HCT116 (cell line): ENCODE data around the gene HOXD9. TPM values are rescaled to one million over a fixed set of nuclear protein-coding genes. Genes with fewer than 3 reads are reported as not detected.

Source experiments
- ATAC-seq: fragments of 200-7000 bp; cut with Tn5 transposase; 2 replicates; pipeline ENCODE4 v1.9.1; 2020; ENCODE audit warnings: mild to moderate bottlenecking, moderate library complexity
- BruUV-seq: library from RNA; stranded (reverse); fragments of 400-500 nt; replicated peaks from 2 replicates; lab custom pipeline; 2021; lab: Mats Ljungman, UMichigan
- CTCF ChIA-PET: fragments of 300-600 bp; sonication (Branson Sonifier 250); formaldehyde crosslinking; loops from one replicate; lab custom pipeline; 2021; ENCODE audit warnings: antibody characterized with exemption; lab: Charles Lee
- POLR2A ChIA-PET: fragments of 300-600, 350-600 bp; sonication (Branson Sonifier 250); formaldehyde crosslinking; loops from one replicate; lab custom pipeline; 2021; ENCODE audit warnings: antibody characterized with exemption; lab: Charles Lee
- RAD21 ChIA-PET, 2 experiments: fragments of 300-600 bp; sonication (Branson Sonifier 250); formaldehyde crosslinking; loops; one replicate each; lab custom pipeline; 2023; ENCODE audit warnings: low total read pairs in 2 of 2; ENCODE audit not compliant: uncharacterized antibody in 2 of 2, unreplicated experiment in 2 of 2, low non-redundant PET in 1 of 2; lab: Charles Lee
- DNase-seq: peaks from one replicate; pipeline ENCODE4 v3.0.0-alpha.2; 2010; ENCODE audit warnings: low read depth, low spot score
- H2AFZ ChIP-seq: fragments of 200-600 bp; shearing (Covaris generic), sonication (generic); 2 replicates; pipeline ENCODE4 v1.6.1; 2017; ENCODE audit warnings: low read depth, mixed run types, mixed read lengths, antibody characterized with exemption, low read length; ENCODE audit not compliant: poor library complexity, severe bottlenecking
- H3K27ac ChIP-seq: 2 replicates; pipeline ENCODE4 v1.5.1; 2012; ENCODE audit warnings: low read depth, low read length
- H3K27me3 ChIP-seq: fragments of 200-600 bp; sonication (generic); 2 replicates; pipeline ENCODE4 v1.6.1; 2016; ENCODE audit warnings: mixed run types, low read length, mixed read lengths; ENCODE audit not compliant: insufficient read depth
- H3K36me3 ChIP-seq, 2 experiments: fragments of 200-500 bp in 1 of 2; fragments of 200-600 bp in 1 of 2; sonication (Bioruptor generic) in 1 of 2; sonication (generic) in 1 of 2; 2 replicates each; pipeline versions ENCODE4 v1.5.1 to v1.6.1; 2014 to 2016; ENCODE audit warnings: low read length in 2 of 2, inconsistent platforms in 1 of 2, mixed read lengths in 1 of 2, mixed run types in 1 of 2; ENCODE audit not compliant: insufficient read depth in 2 of 2, control insufficient read depth in 1 of 2
- H3K4me1 ChIP-seq, 2 experiments: fragments of 200-600 bp in 1 of 2; sonication (generic) in 1 of 2; 2 replicates each; pipeline versions ENCODE4 v1.5.1 to v1.6.1; 2012 to 2017; ENCODE audit warnings: low read length in 2 of 2, inconsistent platforms in 1 of 2, mild to moderate bottlenecking in 1 of 2, mixed read lengths in 1 of 2, mixed run types in 1 of 2, moderate library complexity in 1 of 2; ENCODE audit not compliant: insufficient read depth in 2 of 2, control insufficient read depth in 1 of 2
- H3K4me2 ChIP-seq: fragments of 200-600 bp; sonication (generic); 2 replicates; pipeline ENCODE4 v1.6.1; 2017; ENCODE audit warnings: mixed run types, low read length, mixed read lengths
- H3K4me3 ChIP-seq, 2 experiments: fragments of 200-600 bp in 1 of 2; sonication (generic) in 1 of 2; replicated peaks in 1 of 2; 2 replicates each; pipeline ENCODE4 v1.5.1; 2011 to 2016; ENCODE audit warnings: low read length in 2 of 2, control low read depth in 1 of 2, low read depth in 1 of 2, mild to moderate bottlenecking in 1 of 2, mixed read lengths in 1 of 2, mixed run types in 1 of 2
- H3K79me2 ChIP-seq: fragments of 200-600 bp; sonication (generic); 2 replicates; pipeline ENCODE4 v1.6.1; 2017; ENCODE audit warnings: mild to moderate bottlenecking, mixed run types, low read length, moderate library complexity, mixed read lengths; ENCODE audit not compliant: insufficient read depth
- H3K9ac ChIP-seq: fragments of 200-600 bp; sonication (generic); 2 replicates; pipeline ENCODE4 v1.6.1; 2016; ENCODE audit warnings: low read length, mixed read lengths
- H3K9me2 ChIP-seq: fragments of 200-600 bp; sonication (generic), shearing (Covaris generic); 2 replicates; pipeline ENCODE4 v1.6.1; 2017; ENCODE audit warnings: mixed run types, mild to moderate bottlenecking, moderate library complexity; ENCODE audit not compliant: insufficient read depth
- H3K9me3 ChIP-seq, 2 experiments: fragments of 200-500 bp in 1 of 2; fragments of 200-600 bp in 1 of 2; sonication (Bioruptor generic) in 1 of 2; sonication (generic) in 1 of 2; 2 replicates each; pipeline ENCODE4 v1.6.1; 2014 to 2017; ENCODE audit warnings: low read length in 2 of 2, mixed read lengths in 2 of 2, inconsistent platforms in 1 of 2, low read depth in 1 of 2, mild to moderate bottlenecking in 1 of 2, mixed run types in 1 of 2, moderate library complexity in 1 of 2; ENCODE audit not compliant: control insufficient read depth in 1 of 2, insufficient read depth in 1 of 2
- H4K20me1 ChIP-seq: fragments of 200-600 bp; sonication (generic), shearing (Covaris generic); 2 replicates; pipeline ENCODE4 v1.6.1; 2017; ENCODE audit warnings: mixed run types, mild to moderate bottlenecking, moderate library complexity; ENCODE audit not compliant: insufficient read depth
- CBX3 ChIP-seq: IDR thresholded peaks from 2 replicates; pipeline ENCODE4 v1.6.1; 2012; ENCODE audit warnings: low read depth
- CEBPB ChIP-seq: IDR thresholded peaks from 2 replicates; pipeline ENCODE4 v1.6.1; 2012; ENCODE audit warnings: low read depth
- EGR1 ChIP-seq: IDR thresholded peaks from 2 replicates; pipeline ENCODE4 v1.6.1; 2012; ENCODE audit warnings: low read depth
- EZH2 ChIP-seq: fragments of 200-600 bp; sonication (generic); IDR thresholded peaks from 2 replicates; pipeline ENCODE4 v1.6.1; 2017; ENCODE audit warnings: antibody characterized with exemption, mixed run types
- EZH2phosphoT487 ChIP-seq: fragments of 200-600 bp; IDR thresholded peaks from 2 replicates; pipeline ENCODE4 v1.6.1; 2018; ENCODE audit warnings: antibody characterized with exemption, borderline replicate concordance
- FOSL1 ChIP-seq: IDR thresholded peaks from 2 replicates; pipeline ENCODE4 v1.6.1; 2012; ENCODE audit warnings: low read depth
- JUND ChIP-seq: IDR thresholded peaks from 2 replicates; pipeline ENCODE4 v1.6.1; 2012
- MAX ChIP-seq: IDR thresholded peaks from 2 replicates; pipeline ENCODE4 v1.6.1; 2012
- POLR2A ChIP-seq: IDR thresholded peaks from 2 replicates; pipeline ENCODE4 v1.7.0; 2011; ENCODE audit warnings: borderline replicate concordance; ENCODE audit not compliant: insufficient read depth, insufficient read length; ENCODE audit errors: extremely low read depth
- RAD21 ChIP-seq: IDR thresholded peaks from 2 replicates; pipeline ENCODE4 v1.6.1; 2012; ENCODE audit warnings: low read depth, mild to moderate bottlenecking
- SIN3A ChIP-seq: IDR thresholded peaks from 2 replicates; pipeline ENCODE4 v1.6.1; 2012; ENCODE audit warnings: low read depth
- SP1 ChIP-seq: IDR thresholded peaks from 2 replicates; pipeline ENCODE4 v1.6.1; 2012; ENCODE audit warnings: low read depth
- SRF ChIP-seq: IDR thresholded peaks from 2 replicates; pipeline ENCODE4 v1.6.1; 2012; ENCODE audit warnings: low read depth
- TCF7L2 ChIP-seq: IDR thresholded peaks from 2 replicates; pipeline ENCODE4 v1.7.0; 2011; ENCODE audit warnings: borderline replicate concordance, inconsistent platforms; ENCODE audit not compliant: insufficient read depth, insufficient read length; ENCODE audit errors: extremely low read depth
- YY1 ChIP-seq: IDR thresholded peaks from 2 replicates; pipeline ENCODE4 v1.6.1; 2011; ENCODE audit warnings: low read length, low read depth, moderate library complexity, mild to moderate bottlenecking; ENCODE audit not compliant: insufficient replicate concordance; ENCODE audit errors: extremely low read depth
- ZFX ChIP-seq: fragments of 450-650 bp; IDR thresholded peaks from 2 replicates; pipeline ENCODE4 v1.6.1; 2017
- ZNF274 ChIP-seq: fragments of 200-500 bp; sonication (Bioruptor generic); IDR thresholded peaks from 2 replicates; pipeline ENCODE4 v1.6.1; 2014; ENCODE audit warnings: mild to moderate bottlenecking, low read depth, low read length, inconsistent platforms
- intact Hi-C: fragments of 100-400 bp; cut with micrococcal nuclease; formaldehyde crosslinking; loops from 2 replicates; pipeline ENCODE4 v1.10.0; 2022
- total RNA-seq: library from RNA; stranded (reverse); gene quantifications from one replicate; pipeline ENCODE4 v1.2.1, GENCODE V29; 2021; ENCODE audit not compliant: unreplicated experiment
- TF ChIP-seq, protein P1 (sequence below): IDR thresholded peaks from 2 replicates; pipeline ENCODE4 v1.6.1; 2012; ENCODE audit warnings: low read depth
- TF ChIP-seq, protein P2 (sequence below): IDR thresholded peaks from 2 replicates; pipeline ENCODE4 v1.6.1; 2011; ENCODE audit warnings: mild to moderate bottlenecking, low read length, moderate library complexity; ENCODE audit not compliant: insufficient replicate concordance; ENCODE audit errors: extremely low read depth
- TF ChIP-seq, protein P3 (sequence below), 3 experiments: fragments of 200-600 bp in 1 of 3; sonication (generic) in 1 of 3; IDR thresholded peaks in 2 of 3; conservative IDR thresholded peaks in 1 of 3; 2 replicates each; pipeline ENCODE4 v1.5.1; 2012 to 2017; ENCODE audit warnings: low read depth in 2 of 3, low read length in 2 of 3, antibody characterized with exemption in 1 of 3, borderline replicate concordance in 1 of 3, control low read depth in 1 of 3, mild to moderate bottlenecking in 1 of 3, mixed read lengths in 1 of 3, mixed run types in 1 of 3, moderate library complexity in 1 of 3; ENCODE audit not compliant: insufficient read depth in 1 of 3

Gene HOXD9
- total RNA-seq, 1 experiment from 2014 or later, result not detected

GRCh38 chr2:176145085-176145969, 22.8 kb downstream of the HOXD9 start:
- intact Hi-C loops, result no loop called here
- Histone ChIP-seq H3K27me3 (no peaks in the 10 kb centered on the region), H3K4me1 (peaks cover 0 to 7% of the 10 kb centered on the region in 2 experiments; a peak in 2 of 4 replicates), H3K27ac (no peak overlapping the region)
- TF ChIP-seq ZFX (no peak), YY1 (no peak), JUND (no peak), FOSL1 (no peak), ZNF274 (no peak), CEBPB (no peak), SP1 (no peak), RAD21 (no peak), TCF7L2 (no peak), EGR1 (no peak), EZH2 (no peak), MAX (no peak), SIN3A (no peak), SRF (no peak), CBX3 (no peak), POLR2A (no peak), EZH2phosphoT487 (no peak)
- TF ChIP-seq, protein P1, sequence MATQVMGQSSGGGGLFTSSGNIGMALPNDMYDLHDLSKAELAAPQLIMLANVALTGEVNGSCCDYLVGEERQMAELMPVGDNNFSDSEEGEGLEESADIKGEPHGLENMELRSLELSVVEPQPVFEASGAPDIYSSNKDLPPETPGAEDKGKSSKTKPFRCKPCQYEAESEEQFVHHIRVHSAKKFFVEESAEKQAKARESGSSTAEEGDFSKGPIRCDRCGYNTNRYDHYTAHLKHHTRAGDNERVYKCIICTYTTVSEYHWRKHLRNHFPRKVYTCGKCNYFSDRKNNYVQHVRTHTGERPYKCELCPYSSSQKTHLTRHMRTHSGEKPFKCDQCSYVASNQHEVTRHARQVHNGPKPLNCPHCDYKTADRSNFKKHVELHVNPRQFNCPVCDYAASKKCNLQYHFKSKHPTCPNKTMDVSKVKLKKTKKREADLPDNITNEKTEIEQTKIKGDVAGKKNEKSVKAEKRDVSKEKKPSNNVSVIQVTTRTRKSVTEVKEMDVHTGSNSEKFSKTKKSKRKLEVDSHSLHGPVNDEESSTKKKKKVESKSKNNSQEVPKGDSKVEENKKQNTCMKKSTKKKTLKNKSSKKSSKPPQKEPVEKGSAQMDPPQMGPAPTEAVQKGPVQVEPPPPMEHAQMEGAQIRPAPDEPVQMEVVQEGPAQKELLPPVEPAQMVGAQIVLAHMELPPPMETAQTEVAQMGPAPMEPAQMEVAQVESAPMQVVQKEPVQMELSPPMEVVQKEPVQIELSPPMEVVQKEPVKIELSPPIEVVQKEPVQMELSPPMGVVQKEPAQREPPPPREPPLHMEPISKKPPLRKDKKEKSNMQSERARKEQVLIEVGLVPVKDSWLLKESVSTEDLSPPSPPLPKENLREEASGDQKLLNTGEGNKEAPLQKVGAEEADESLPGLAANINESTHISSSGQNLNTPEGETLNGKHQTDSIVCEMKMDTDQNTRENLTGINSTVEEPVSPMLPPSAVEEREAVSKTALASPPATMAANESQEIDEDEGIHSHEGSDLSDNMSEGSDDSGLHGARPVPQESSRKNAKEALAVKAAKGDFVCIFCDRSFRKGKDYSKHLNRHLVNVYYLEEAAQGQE, result no peak
- TF ChIP-seq, protein P2, sequence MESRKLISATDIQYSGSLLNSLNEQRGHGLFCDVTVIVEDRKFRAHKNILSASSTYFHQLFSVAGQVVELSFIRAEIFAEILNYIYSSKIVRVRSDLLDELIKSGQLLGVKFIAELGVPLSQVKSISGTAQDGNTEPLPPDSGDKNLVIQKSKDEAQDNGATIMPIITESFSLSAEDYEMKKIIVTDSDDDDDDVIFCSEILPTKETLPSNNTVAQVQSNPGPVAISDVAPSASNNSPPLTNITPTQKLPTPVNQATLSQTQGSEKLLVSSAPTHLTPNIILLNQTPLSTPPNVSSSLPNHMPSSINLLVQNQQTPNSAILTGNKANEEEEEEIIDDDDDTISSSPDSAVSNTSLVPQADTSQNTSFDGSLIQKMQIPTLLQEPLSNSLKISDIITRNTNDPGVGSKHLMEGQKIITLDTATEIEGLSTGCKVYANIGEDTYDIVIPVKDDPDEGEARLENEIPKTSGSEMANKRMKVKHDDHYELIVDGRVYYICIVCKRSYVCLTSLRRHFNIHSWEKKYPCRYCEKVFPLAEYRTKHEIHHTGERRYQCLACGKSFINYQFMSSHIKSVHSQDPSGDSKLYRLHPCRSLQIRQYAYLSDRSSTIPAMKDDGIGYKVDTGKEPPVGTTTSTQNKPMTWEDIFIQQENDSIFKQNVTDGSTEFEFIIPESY, result no peak
- TF ChIP-seq, protein P3, sequence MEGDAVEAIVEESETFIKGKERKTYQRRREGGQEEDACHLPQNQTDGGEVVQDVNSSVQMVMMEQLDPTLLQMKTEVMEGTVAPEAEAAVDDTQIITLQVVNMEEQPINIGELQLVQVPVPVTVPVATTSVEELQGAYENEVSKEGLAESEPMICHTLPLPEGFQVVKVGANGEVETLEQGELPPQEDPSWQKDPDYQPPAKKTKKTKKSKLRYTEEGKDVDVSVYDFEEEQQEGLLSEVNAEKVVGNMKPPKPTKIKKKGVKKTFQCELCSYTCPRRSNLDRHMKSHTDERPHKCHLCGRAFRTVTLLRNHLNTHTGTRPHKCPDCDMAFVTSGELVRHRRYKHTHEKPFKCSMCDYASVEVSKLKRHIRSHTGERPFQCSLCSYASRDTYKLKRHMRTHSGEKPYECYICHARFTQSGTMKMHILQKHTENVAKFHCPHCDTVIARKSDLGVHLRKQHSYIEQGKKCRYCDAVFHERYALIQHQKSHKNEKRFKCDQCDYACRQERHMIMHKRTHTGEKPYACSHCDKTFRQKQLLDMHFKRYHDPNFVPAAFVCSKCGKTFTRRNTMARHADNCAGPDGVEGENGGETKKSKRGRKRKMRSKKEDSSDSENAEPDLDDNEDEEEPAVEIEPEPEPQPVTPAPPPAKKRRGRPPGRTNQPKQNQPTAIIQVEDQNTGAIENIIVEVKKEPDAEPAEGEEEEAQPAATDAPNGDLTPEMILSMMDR (IDR thresholded peaks at IDR 0.05 in 2 of 3, conservative IDR thresholded peaks at IDR 0.05 in 1 of 3; ENCODE audit: borderline replicate concordance in 1 of 3, insufficient read depth in 1 of 3, low read depth in 2 of 3, low read length in 2 of 3), result no peak
- TF ChIP-seq, all 23 proteins: peak for 0
- no peak overlapping the region for H3K4me3 ChIP-seq
- CTCF ChIA-PET, result interaction anchor here (2.1 to 6.5 kb wide), 2 partner anchors 311 to 409 kb away, joined by 8 to 109 read pairs; no protein-coding TSS in a partner anchor
- no peaks in the 10 kb centered on the region for H3K9me2 ChIP-seq
- H3K9me3 ChIP-seq, result no peaks in the 10 kb centered on the region
- H4K20me1 ChIP-seq, result no peaks in the 10 kb centered on the region
- no peak overlapping the region for H3K4me2 ChIP-seq
- RAD21 ChIA-PET, result no interaction called here
- H3K36me3 ChIP-seq, result no peaks in the 10 kb centered on the region
- POLR2A ChIA-PET, result no interaction called here
- DNase-seq (no peak), ATAC-seq (no peak)
- H2AFZ ChIP-seq, result no peak overlapping the region
- H3K79me2 ChIP-seq, result no peaks in the 10 kb centered on the region
- H3K9ac ChIP-seq, result no peak overlapping the region
- no TSS peak for BruUV-seq
